Stomach (tissue), 4 donors: ENCODE results near the gene RAB40B.

ENCODE experiments used
- POLR2A ChIP-seq, 4 donors: fragments of 450-650 bp; IDR thresholded peaks; one replicate each; pipeline ENCODE4 v1.6.1; 2016; ENCODE audit warnings: antibody characterized with exemption in 4 of 4, control low read depth in 2 of 4, mild to moderate bottlenecking in 1 of 4, moderate library complexity in 1 of 4
- TF ChIP-seq, protein P1 (sequence below), 7 experiments: fragments of 450-650 bp in 4 of 7; fragments of 200-600 bp in 3 of 7; sonication (generic) in 3 of 7; IDR thresholded peaks; one replicate each; pipeline ENCODE4 v1.5.1; 2016 to 2019; ENCODE audit warnings: antibody characterized with exemption in 7 of 7, control low read depth in 2 of 7, mild to moderate bottlenecking in 1 of 7

GRCh38 chr17:82668631-82669099 lies 29.8 kb downstream of the RAB40B start:
- no peak for TF ChIP-seq POLR2A (IDR thresholded peaks at IDR 0.05)
- TF ChIP-seq, protein P1, sequence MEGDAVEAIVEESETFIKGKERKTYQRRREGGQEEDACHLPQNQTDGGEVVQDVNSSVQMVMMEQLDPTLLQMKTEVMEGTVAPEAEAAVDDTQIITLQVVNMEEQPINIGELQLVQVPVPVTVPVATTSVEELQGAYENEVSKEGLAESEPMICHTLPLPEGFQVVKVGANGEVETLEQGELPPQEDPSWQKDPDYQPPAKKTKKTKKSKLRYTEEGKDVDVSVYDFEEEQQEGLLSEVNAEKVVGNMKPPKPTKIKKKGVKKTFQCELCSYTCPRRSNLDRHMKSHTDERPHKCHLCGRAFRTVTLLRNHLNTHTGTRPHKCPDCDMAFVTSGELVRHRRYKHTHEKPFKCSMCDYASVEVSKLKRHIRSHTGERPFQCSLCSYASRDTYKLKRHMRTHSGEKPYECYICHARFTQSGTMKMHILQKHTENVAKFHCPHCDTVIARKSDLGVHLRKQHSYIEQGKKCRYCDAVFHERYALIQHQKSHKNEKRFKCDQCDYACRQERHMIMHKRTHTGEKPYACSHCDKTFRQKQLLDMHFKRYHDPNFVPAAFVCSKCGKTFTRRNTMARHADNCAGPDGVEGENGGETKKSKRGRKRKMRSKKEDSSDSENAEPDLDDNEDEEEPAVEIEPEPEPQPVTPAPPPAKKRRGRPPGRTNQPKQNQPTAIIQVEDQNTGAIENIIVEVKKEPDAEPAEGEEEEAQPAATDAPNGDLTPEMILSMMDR (IDR thresholded peaks at IDR 0.05): peak in 5 of 7 experiments; percentile 46 to 75 (median 70)
